GM20000 (cell line): ENCODE data around the gene TIAM2.

ENCODE experiments used
- DNase-seq: peaks from one replicate; pipeline ENCODE4 v3.0.0; 2012; ENCODE audit warnings: low spot score
- CTCF ChIP-seq: IDR thresholded peaks from 2 replicates; pipeline ENCODE4 v1.5.1; 2012; ENCODE audit warnings: mild to moderate bottlenecking, control low read depth; ENCODE audit errors: extremely low read depth, missing control alignments

TIAM2 gene

GRCh38 chr6:155001934-155002333 lies 6.8 kb downstream of the TIAM2 start:
- no peak for DNase-seq
- no peak for TF ChIP-seq CTCF

GRCh38 chr6:155003476-155003875 lies 8.4 kb downstream of the TIAM2 start:
- no peak for TF ChIP-seq CTCF
- DNase-seq = no peak

- no peak for DNase-seq
- TF ChIP-seq CTCF = no peak
These were observed 8.9 kb downstream of the TIAM2 start for GRCh38 chr6:155004017-155004416.

GRCh38 chr6:155004576-155005372 lies 9.7 kb downstream of the TIAM2 start:
- TF ChIP-seq CTCF = no peak
- DNase-seq = no peak

GRCh38 chr6:155008625-155009024 lies 13.5 kb downstream of the TIAM2 start:
- no peak for DNase-seq
- no peak for TF ChIP-seq CTCF

GRCh38 chr6:155010940-155011339 lies 15.8 kb downstream of the TIAM2 start:
- DNase-seq = no peak
- no peak for TF ChIP-seq CTCF

- DNase-seq = no peak
- no peak for TF ChIP-seq CTCF
These were observed 16.7 kb downstream of the TIAM2 start for GRCh38 chr6:155011809-155012291.
